Stimulated activated memory B cell treated with anti-CD40 and anti-IgM and Interleukin-4, amounts not matched to agents 10 μg/mL and 1 μg/mL and 100 μg/mL, for 72 hours (primary cell): ENCODE data around the gene ANO3.
A peak's percentile ranks its signal among the peaks of the same experiment; 100 is the strongest.
"Not testable (repeated sequence)": the region's sequence is repeated elsewhere in the genome, so short reads cannot be mapped to it uniquely, and the experiment has no call there.

Experiments used
- ATAC-seq: fragments of 150-1000 bp; cut with Tn5 transposase; 2 replicates; pipeline ENCODE4 v1.10.0; 2021
- H3K27ac Mint-ChIP-seq: one replicate; pipeline ENCODE4 v1.8.0; 2022; ENCODE audit warnings: mild to moderate bottlenecking, mixed read lengths
- H3K27me3 Mint-ChIP-seq: one replicate; pipeline ENCODE4 v1.8.0; 2022; ENCODE audit warnings: mixed read lengths
- H3K36me3 Mint-ChIP-seq: one replicate; pipeline ENCODE4 v1.8.0; 2022; ENCODE audit warnings: mixed read lengths
- H3K4me1 Mint-ChIP-seq: one replicate; pipeline ENCODE4 v1.8.0; 2022; ENCODE audit warnings: mixed read lengths
- H3K4me3 Mint-ChIP-seq: one replicate; pipeline ENCODE4 v1.8.0; 2022; ENCODE audit warnings: mild to moderate bottlenecking, moderate library complexity, mixed read lengths
- H3K9me3 Mint-ChIP-seq: one replicate; pipeline ENCODE4 v1.8.0; 2022; ENCODE audit warnings: mixed read lengths

The ANO3 gene

DNA sequence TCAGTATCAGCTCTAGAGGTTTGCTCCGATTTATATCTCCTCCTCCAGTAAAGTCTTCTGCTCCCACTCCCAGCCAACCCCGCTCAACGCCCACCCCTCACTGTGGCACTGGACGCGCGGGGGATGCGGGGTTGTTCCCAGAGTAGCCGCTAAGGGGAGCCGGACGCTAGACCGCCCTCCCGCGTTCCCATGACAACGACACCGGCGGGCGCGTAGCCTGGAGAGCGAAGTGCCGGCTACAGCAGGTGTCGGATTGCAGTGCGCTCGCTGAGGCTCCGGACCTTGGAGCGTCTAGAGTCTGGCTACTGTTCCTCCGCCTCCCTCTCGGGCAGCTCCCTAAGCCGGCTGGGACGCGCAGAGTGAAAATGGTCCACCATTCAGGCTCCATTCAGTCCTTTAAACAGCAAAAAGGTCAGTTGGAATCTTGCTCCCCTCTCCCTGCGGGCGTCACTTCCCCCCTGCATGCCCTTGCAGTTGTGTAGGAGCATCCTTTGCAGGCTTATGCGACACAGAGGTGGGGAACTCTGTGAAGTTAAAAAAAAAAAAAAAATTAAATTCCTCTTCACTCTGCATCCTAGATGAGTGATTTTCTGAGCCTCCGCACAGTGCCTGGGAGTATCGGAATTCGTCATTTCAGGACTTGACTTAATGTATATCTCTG lies at the start of gene ANO3:
TSS of gene ANO3 (plus strand) at position 220 of the 661 bp plus-strand sequence. CDS start at position 366, 146 bp downstream.
- ATAC-seq, result peak; percentile 43
- H3K9me3 Mint-ChIP-seq, result no peaks in the 10 kb centered on the region
- no peak within 1 kb of the TSS for H3K27ac Mint-ChIP-seq
- H3K4me3 Mint-ChIP-seq, result no peak within 1 kb of the TSS
- peaks cover 20% of the 10 kb centered on the region for H3K27me3 Mint-ChIP-seq
- H3K4me1 Mint-ChIP-seq, result peaks cover 4% of the 10 kb centered on the region
- H3K36me3 Mint-ChIP-seq, result no peaks in the 10 kb centered on the region

GRCh38 chr11:26283852-26284408 lies 48.0 kb upstream of the ANO3 start:
- no peak overlapping the region for H3K27ac Mint-ChIP-seq
- peaks cover 21% of the 10 kb centered on the region for H3K27me3 Mint-ChIP-seq
- H3K4me1 Mint-ChIP-seq, result peaks cover 10% of the 10 kb centered on the region
- H3K9me3 Mint-ChIP-seq, result no peaks in the 10 kb centered on the region
- H3K4me3 Mint-ChIP-seq, result peak overlapping the region; percentile 79
- no peak for ATAC-seq
- no peaks in the 10 kb centered on the region for H3K36me3 Mint-ChIP-seq

GRCh38 chr11:26285608-26286007 lies 46.3 kb upstream of the ANO3 start:
- ATAC-seq, result no peak
- peaks cover 10% of the 10 kb centered on the region for H3K4me1 Mint-ChIP-seq
- H3K9me3 Mint-ChIP-seq, result no peaks in the 10 kb centered on the region
- H3K4me3 Mint-ChIP-seq, result no peak overlapping the region
- peaks cover 13% of the 10 kb centered on the region for H3K27me3 Mint-ChIP-seq
- H3K27ac Mint-ChIP-seq, result no peak overlapping the region
- no peaks in the 10 kb centered on the region for H3K36me3 Mint-ChIP-seq

DNA sequence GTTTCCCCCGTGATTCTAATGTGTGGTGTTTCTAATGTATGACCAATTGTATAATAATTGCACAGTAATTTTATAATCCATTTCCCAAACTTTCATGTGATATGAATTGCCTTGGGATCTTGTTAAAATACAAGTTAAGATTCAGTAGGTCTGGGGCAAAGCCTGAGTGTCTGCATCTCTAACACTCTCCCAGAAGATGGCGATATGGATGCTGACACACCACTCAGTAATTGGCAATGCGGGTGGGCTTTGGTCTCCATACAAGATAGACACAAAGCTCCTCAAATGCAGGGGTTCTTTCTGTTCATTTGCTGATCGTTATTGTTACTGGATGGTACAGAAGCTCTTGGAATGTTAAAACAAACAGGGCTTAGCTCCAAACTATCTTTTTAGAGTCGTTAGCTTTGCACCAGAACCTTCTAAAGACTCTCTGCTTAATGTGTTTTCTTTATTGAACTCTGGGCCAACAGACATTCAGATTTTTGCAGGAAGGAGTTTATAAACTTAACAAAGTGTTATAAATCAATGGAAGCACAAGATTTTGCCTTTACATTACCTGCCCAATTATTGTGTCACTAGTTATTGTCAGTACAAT lies 45.4 kb upstream of the ANO3 start:
- ATAC-seq, result no peak
- no peak overlapping the region for H3K4me3 Mint-ChIP-seq

GRCh38 chr11:26287067-26287518 lies 44.8 kb upstream of the ANO3 start:
- peaks cover 10% of the 10 kb centered on the region for H3K27me3 Mint-ChIP-seq
- no peak overlapping the region for H3K27ac Mint-ChIP-seq
- ATAC-seq, result no peak
- no peaks in the 10 kb centered on the region for H3K9me3 Mint-ChIP-seq
- peaks cover 10% of the 10 kb centered on the region for H3K4me1 Mint-ChIP-seq
- H3K36me3 Mint-ChIP-seq, result no peaks in the 10 kb centered on the region
- H3K4me3 Mint-ChIP-seq, result no peak overlapping the region

More for the DNA sequence above, 45.4 kb upstream of the ANO3 start:
- Mint-ChIP-seq H3K36me3 (no peaks in the 10 kb centered on the region), H3K27me3 (peaks cover 10% of the 10 kb centered on the region), H3K4me1 (peaks cover 10% of the 10 kb centered on the region), H3K9me3 (no peaks in the 10 kb centered on the region), H3K27ac (no peak overlapping the region)

DNA sequence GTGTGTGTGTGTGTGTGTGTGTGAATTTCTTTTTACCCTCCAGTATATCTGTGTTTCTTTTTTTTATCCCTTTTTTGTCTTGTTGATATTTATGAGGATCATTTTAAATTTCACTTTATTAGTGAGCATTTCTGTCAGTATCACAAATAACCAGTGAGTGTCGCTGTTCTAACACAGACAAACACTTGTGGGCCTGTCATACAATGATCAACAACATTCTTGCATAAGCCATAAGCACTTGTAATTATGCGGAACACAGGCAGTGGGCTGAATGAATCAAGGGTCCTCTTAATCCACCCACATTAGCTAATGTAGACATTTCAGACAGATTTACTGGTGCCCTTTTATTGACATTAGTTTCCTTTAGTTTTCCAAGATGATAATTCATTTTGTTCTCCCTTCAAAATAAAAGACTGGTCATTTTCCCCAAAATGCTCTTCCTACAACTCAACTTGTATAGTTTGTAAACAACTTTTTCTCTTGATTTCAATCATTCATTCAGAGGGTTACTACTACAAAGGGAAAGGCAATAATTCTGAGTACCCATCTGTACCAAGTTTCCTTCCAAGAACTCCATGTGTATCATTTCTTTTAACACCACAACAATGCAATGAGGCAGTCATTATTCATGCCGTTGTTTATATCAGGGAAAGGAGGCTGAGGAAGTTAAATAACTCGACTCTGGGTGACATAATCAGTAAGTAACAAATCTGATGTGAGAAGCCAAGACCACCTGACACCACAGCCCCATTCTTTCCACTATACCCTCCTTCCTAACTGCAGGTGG lies 34.5 kb upstream of the ANO3 start:
- Mint-ChIP-seq H3K27ac (no peak overlapping the region), H3K36me3 (no peaks in the 10 kb centered on the region), H3K4me1 (no peaks in the 10 kb centered on the region), H3K4me3 (no peak overlapping the region), H3K9me3 (no peaks in the 10 kb centered on the region), H3K27me3 (no peaks in the 10 kb centered on the region)
- ATAC-seq, result no peak

DNA sequence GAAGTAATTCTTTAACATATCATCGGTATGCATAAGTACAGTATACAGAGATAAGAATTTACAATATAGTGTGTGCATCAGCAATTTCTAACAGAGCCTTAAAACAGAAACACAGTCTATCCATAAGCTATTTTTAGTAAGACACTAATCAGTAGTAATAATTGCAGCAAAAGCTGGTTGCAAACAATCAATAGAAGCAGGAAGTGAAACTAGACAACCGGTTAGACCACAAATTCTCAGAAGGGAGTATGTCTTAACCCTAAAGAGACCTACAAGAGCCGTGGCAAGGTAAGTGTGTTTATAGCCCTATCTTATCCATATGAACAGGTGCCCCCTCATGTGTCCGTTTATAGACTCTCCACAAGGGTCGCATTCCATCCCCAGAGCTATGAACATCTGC lies 15.6 kb upstream of the ANO3 start:
- H3K4me3 Mint-ChIP-seq, result not testable (repeated sequence)

GRCh38 chr11:26319906-26320305 lies 12.0 kb upstream of the ANO3 start:
- ATAC-seq, result no peak
- Mint-ChIP-seq H3K4me1 (peaks cover 13% of the 10 kb centered on the region), H3K36me3 (no peaks in the 10 kb centered on the region), H3K4me3 (no peak overlapping the region), H3K9me3 (no peaks in the 10 kb centered on the region), H3K27me3 (no peaks in the 10 kb centered on the region), H3K27ac (no peak overlapping the region)

More for the DNA sequence above, 15.6 kb upstream of the ANO3 start:
- H3K27me3 Mint-ChIP-seq, H3K9me3 Mint-ChIP-seq, H3K36me3 Mint-ChIP-seq, ATAC-seq, H3K27ac Mint-ChIP-seq: not testable (repeated sequence)
- H3K4me1 Mint-ChIP-seq, result peaks cover 13% of the 10 kb centered on the region

DNA sequence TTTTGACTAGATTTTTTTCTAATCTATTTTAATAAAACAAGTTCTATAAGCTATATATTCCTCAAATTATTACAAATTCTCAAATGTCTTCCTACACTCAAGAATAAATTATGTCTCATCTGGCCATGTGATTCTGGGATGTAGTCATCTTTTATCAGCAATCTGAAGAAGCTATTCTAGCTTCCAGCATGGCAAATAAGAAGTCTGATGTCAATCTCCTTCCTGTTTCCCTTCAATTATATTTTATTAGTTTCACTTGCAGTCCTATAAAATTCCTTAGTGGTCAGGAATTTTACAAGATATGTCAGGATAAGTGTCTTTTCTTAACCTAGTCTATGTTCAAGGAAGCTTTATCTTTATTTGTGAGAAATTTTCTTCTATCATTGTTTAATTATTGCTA lies 10.4 kb upstream of the ANO3 start:
- H3K4me3 Mint-ChIP-seq, result no peak overlapping the region
- H3K27ac Mint-ChIP-seq, result no peak overlapping the region
- ATAC-seq, result no peak
- no peaks in the 10 kb centered on the region for H3K36me3 Mint-ChIP-seq
- no peaks in the 10 kb centered on the region for H3K9me3 Mint-ChIP-seq
- H3K4me1 Mint-ChIP-seq, result peaks cover 3% of the 10 kb centered on the region
- no peaks in the 10 kb centered on the region for H3K27me3 Mint-ChIP-seq

DNA sequence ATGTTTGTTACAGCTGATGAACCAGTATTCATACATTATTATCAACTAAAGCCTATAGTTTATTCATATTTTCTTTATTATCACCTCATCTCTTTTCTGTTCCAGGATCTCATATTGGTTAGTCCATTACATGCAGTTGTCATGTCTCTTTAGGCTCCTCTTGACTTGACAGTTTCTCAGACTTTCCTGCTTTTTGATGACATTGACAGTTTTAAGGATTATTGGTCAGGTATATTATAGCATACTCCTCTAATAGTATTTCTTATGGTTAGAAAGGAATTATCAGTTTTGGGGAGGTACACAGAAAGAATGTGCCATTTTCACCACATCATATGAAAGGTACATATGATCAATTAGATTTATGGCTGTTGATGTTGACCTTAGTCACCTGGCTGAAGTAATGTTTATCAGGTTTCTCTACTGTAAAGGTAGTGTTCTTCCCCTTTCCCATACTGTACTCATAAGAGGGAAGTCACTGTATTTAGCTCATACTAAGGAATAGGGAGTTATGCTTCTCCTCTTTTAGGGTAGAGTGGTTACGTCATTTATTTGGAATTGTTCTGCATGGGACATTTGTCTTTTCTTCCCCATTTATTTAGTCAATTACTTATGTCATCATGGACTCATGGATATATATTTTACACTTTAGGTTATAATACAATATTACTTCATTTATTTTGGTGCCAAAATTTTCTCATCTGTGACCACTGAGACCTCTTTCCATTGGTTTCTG lies 9.4 kb upstream of the ANO3 start:
- no peaks in the 10 kb centered on the region for H3K36me3 Mint-ChIP-seq
- no peaks in the 10 kb centered on the region for H3K9me3 Mint-ChIP-seq
- no peak overlapping the region for H3K27ac Mint-ChIP-seq
- H3K27me3 Mint-ChIP-seq, result no peaks in the 10 kb centered on the region
- no peak overlapping the region for H3K4me3 Mint-ChIP-seq
- H3K4me1 Mint-ChIP-seq, result no peaks in the 10 kb centered on the region
- ATAC-seq, result no peak

GRCh38 chr11:26323837-26324236 lies 8.1 kb upstream of the ANO3 start:
- no peak for ATAC-seq
- Mint-ChIP-seq H3K4me3 (no peak overlapping the region), H3K27me3 (no peaks in the 10 kb centered on the region)

GRCh38 chr11:26324270-26324669 lies 7.7 kb upstream of the ANO3 start:
- ATAC-seq, result no peak
- Mint-ChIP-seq H3K4me3 (no peak overlapping the region), H3K4me1 (no peaks in the 10 kb centered on the region), H3K27ac (no peak overlapping the region), H3K36me3 (no peaks in the 10 kb centered on the region), H3K9me3 (no peaks in the 10 kb centered on the region), H3K27me3 (no peaks in the 10 kb centered on the region)

More at GRCh38 chr11:26323837-26324236, 8.1 kb upstream of the ANO3 start:
- Mint-ChIP-seq H3K27ac (no peak overlapping the region), H3K4me1 (no peaks in the 10 kb centered on the region), H3K36me3 (no peaks in the 10 kb centered on the region), H3K9me3 (no peaks in the 10 kb centered on the region)

GRCh38 chr11:26326793-26327400 lies 5.0 kb upstream of the ANO3 start:
- H3K36me3 Mint-ChIP-seq, result no peaks in the 10 kb centered on the region

GRCh38 chr11:26329206-26329605 lies 2.7 kb upstream of the ANO3 start:
- Mint-ChIP-seq H3K27ac (no peak overlapping the region), H3K4me3 (no peak overlapping the region), H3K9me3 (no peaks in the 10 kb centered on the region), H3K36me3 (no peaks in the 10 kb centered on the region), H3K27me3 (peaks cover 20% of the 10 kb centered on the region), H3K4me1 (peaks cover 4% of the 10 kb centered on the region)
- ATAC-seq, result no peak

More at GRCh38 chr11:26326793-26327400, 5.0 kb upstream of the ANO3 start:
- no peak for ATAC-seq
- peaks cover 3% of the 10 kb centered on the region for H3K27me3 Mint-ChIP-seq
- no peak overlapping the region for H3K4me3 Mint-ChIP-seq
- H3K9me3 Mint-ChIP-seq, result no peaks in the 10 kb centered on the region
- H3K4me1 Mint-ChIP-seq, result peaks cover 2% of the 10 kb centered on the region
- no peak overlapping the region for H3K27ac Mint-ChIP-seq
